22Rv1 (cell line): ENCODE results near the gene TSPAN9.

ENCODE experiments used
- CTCF ChIP-seq: fragments of 450-650 bp; IDR thresholded peaks from 2 replicates; pipeline ENCODE4 v1.5.1; 2017; ENCODE audit warnings: mild to moderate bottlenecking
- ZFX ChIP-seq: fragments of 450-650 bp; IDR thresholded peaks from 2 replicates; pipeline ENCODE4 v1.6.1; 2017; ENCODE audit warnings: antibody characterized with exemption, borderline replicate concordance

GRCh38 chr12:3132636-3133404 is 55.6 kb downstream of the TSPAN9 start:
- TF ChIP-seq CTCF (no peak), ZFX (no peak)
